T47D (cell line): ENCODE results near the gene PKIG.
"Not testable (repeated sequence)": the region's sequence is repeated elsewhere in the genome, so short reads cannot be mapped to it uniquely, and the experiment has no call there.

Experiments
- DNase-seq, 2 experiments: peaks; one replicate each; pipeline versions ENCODE4 v3.0.0 to v3.0.0-alpha.2; 2011 to 2012; ENCODE audit warnings: low read depth in 1 of 2, low spot score in 1 of 2
- JUND ChIP-seq: IDR thresholded peaks from 2 replicates; pipeline ENCODE4 v1.6.1; 2012; ENCODE audit warnings: low read depth
- in situ Hi-C: cut with HindIII; loops from 2 replicates; pipeline ENCODE4 v1.10.0; 2016; ENCODE audit warnings: low sequenced_read_pairs, low pct_unique_long_range_greater_than_20kb

The PKIG gene

DNA sequence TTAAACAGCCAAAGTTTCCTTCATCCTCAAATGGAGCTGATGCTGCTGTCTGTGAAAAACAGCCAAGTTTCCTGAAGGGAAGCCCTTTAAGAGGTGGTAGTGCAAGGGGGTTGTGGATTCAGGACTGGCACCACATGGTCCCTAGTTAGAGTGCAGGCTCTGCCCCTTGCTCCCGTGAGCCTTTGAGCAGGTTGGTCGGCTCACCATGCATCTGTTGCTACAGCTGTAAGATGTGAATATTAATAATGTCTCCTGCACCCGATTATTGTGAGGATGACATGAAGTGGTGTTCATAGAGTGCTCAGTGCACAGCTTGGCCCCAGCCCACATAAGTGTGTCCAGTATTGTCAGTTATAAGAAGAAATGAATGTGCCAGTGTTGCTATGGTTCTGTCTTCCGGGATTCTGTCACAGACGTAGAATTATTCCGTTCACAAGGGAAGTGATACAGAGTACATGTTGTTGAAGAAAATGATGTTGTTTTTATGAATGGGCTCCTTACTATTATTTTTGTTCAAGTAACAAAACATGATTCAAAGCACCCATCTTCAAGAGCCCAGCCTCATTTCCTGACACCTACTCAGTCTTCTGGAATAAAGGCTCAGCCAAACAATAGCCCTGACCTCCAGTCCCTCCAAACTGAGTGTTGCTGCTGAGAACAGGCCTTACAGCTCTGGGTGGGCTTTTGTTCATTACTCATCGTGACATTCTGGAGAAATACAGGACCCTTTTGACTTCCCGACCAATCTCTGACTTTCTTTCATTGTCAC, 2.9 kb upstream of the PKIG start:
- no peak for TF ChIP-seq JUND
- no peak for DNase-seq
- in situ Hi-C loops: no loop called here

DNA sequence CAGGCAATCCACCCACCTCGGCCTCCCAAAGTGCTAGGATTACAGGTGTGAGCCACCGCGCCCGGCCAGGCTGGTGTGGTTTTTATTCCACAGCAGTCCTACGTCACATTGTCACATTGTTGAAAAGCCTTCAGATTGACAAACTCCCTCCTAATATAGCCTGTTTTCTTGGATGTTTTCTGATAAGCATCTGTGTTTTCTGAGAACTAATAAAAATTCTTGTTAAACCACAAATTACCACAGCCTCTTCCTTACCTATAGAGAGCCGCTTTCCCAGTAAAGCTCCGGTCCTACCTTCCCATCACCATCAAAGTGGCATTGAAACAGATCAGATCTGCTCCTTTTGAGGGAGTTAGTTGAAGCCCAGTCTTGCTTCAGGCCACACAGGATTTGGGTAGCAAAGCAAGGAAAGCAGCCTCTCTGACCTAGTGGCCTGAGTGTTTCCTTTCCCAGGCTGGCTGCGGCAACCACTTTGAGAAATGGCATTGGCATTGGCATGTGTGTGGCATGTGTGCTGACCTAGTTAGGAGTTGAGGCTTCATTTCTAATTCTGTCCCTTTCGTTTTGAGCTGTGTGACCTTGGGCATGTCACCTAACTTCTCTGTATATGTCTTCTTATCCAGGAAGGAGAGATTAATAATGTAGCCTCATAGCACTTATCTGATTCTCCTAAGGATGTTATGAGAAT, 1.7 kb upstream of the PKIG start:
- in situ Hi-C loops: no loop called here
- no peak for TF ChIP-seq JUND
- peak in 1 of 2 experiments; percentile 51 for DNase-seq

GRCh38 chr20:44581515-44581914, 864 bp upstream of the PKIG start:
- in situ Hi-C loops: no loop called here

DNA sequence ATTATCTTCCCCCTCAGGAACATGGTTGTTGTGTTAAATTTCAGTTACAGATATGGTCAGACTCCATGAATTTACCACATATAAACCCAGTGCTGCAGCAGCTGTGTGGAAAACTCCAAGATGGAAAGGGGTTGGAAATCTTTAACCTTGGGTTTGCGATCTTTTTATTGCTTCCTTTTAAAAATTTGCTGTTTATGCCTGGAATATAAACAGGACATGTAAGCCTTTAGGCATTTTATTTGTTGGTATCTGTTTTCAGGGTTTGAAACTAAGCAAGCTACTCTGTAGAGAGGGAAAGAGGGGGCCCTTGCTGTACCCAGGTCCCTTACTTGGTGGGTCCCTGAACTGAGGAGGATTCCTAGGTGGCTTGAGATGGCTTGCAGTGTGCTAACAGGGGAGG, 778 bp downstream of the PKIG start:
- in situ Hi-C loops: no loop called here
- TF ChIP-seq JUND: no peak
- no peak for DNase-seq

More at GRCh38 chr20:44581515-44581914, 864 bp upstream of the PKIG start:
- no peak for DNase-seq
- no peak for TF ChIP-seq JUND

GRCh38 chr20:44584162-44584561, 1.8 kb downstream of the PKIG start:
- DNase-seq: no peak
- in situ Hi-C loops: no loop called here
- TF ChIP-seq JUND: no peak

GRCh38 chr20:44585057-44585963, 2.9 kb downstream of the PKIG start:
- no peak for DNase-seq
- in situ Hi-C loops: no loop called here
- TF ChIP-seq JUND: no peak

DNA sequence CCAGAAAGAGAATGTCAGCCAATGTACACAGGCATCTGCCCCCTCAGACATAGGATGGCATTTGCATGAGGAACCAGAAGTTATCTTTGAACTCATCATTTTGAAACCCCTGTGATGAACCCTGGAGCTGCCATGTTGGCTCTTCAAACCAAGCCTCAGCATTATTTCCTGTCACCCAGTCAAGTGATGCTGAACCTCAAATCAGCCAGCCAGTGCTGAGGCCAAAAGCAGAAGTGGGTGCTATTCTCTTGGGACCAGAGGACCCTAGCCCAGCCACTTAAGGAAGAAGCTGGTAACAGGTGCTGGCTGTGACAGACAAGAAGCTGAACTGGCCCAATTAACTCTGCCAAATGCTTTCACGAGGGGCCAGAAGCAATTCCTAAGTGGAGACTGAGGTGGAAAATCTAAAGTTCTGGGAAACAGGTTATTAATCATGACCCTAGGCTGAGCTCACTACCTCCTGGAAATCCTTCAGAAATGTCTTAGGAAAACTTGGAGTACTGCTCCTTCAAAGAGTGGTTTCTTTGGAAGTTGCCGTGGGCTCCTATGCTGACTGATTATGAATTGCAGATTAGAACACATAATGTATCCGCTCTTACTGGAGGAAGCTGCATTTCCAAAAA, 4.0 kb downstream of the PKIG start:
- no peak for TF ChIP-seq JUND
- in situ Hi-C loops: no loop called here
- DNase-seq: no peak

- in situ Hi-C loops: no loop called here
Observed at GRCh38 chr20:44587035-44587980, 4.9 kb downstream of the PKIG start.

GRCh38 chr20:44588321-44588720, 5.9 kb downstream of the PKIG start:
- DNase-seq, in situ Hi-C loops: not testable (repeated sequence)

More at GRCh38 chr20:44587035-44587980, 4.9 kb downstream of the PKIG start:
- DNase-seq: no peak
- TF ChIP-seq JUND: no peak

DNA sequence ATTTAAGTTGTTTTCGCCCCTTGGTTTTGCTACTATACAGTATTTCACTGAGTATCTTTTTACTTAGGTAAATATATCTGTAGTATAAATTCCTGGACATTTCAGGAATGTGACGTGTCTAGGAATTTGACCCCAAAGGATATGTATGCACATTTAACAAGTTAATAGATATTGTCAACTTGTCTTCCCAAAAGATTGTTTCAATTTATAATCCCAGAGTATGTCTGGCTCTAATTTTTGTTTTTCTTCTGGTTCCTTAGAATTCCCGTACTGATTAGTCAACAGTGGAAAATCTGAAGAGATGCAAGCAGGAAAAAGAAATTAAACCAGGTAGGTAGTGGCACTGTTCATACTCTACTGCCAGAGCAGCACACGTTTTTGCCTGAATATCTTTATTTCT, 7.2 kb downstream of the PKIG start:
- in situ Hi-C loops: no loop called here
- no peak for TF ChIP-seq JUND
- no peak for DNase-seq

DNA sequence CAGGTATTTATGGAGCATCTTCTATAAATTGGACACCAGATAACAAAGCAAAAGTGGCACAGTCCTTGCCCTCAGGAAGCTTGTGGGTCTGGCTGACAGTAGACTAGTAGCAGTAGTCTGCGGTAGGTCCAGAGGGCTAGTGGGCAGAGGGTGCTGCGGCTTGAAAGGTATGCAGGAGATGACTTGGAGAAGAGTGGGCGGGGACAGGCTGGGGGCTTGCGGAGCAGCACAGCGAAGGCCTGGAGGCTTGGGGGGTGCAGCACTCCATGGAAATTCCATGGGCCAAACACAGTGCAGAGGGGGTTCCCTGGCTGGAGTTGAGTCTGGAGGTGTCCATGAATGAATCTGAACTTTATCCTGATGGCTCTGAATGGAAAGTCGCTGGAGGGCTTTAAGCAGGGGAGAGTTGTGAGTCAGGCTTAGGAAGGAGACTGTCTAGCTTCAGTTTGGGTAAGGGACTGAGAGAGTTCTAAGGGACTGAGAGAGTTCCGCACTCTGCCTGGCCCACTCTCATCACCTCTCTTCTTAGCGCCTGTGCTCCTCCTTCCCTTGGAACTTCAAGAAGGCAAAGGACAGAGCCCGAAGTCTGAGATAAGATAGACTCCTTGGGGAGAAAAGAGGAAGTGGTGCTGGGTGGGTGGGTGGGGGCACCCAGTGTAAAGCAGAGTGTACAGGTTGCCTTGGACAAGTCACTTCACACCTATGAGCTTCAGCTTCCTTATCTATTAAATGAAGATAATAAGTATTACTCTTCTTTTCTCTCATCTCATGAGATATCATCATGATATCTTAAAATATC, 8.8 kb downstream of the PKIG start:
- in situ Hi-C loops: no loop called here
- no peak for DNase-seq
- no peak for TF ChIP-seq JUND
